SJSA1 (cell line): ENCODE measurements around the gene FREY1. TPM values are rescaled to one million over a fixed set of nuclear protein-coding genes. Genes with fewer than 3 reads are reported as not detected.

Experiments used
- DNase-seq, 2 experiments: peaks; one replicate each; pipeline ENCODE4 v3.0.0-alpha.2; 2015 to 2020; ENCODE audit warnings: low spot score in 2 of 2, low read depth in 1 of 2
- H3K27ac ChIP-seq: fragments of 250-450 bp; sonication (Bioruptor Pico); 2 replicates; pipeline ENCODE4 v1.5.1; 2020; ENCODE audit warnings: mild to moderate bottlenecking, moderate library complexity
- H3K27me3 ChIP-seq: fragments of 250-450 bp; sonication (Bioruptor Pico); replicated peaks from 2 replicates; pipeline ENCODE4 v1.5.1; 2020; ENCODE audit warnings: mild to moderate bottlenecking, moderate library complexity
- H3K36me3 ChIP-seq: fragments of 250-450 bp; sonication (Bioruptor Pico); 2 replicates; pipeline ENCODE4 v1.5.1; 2020; ENCODE audit warnings: mild to moderate bottlenecking
- H3K4me1 ChIP-seq: fragments of 250-450 bp; sonication (Bioruptor Pico); replicated peaks from 2 replicates; pipeline ENCODE4 v1.6.1; 2021; ENCODE audit warnings: mild to moderate bottlenecking
- H3K4me3 ChIP-seq: fragments of 250-450 bp; sonication (Bioruptor Pico); 2 replicates; pipeline ENCODE4 v1.5.1; 2020; ENCODE audit warnings: mild to moderate bottlenecking
- H3K9me3 ChIP-seq: fragments of 250-450 bp; sonication (Bioruptor Pico); replicated peaks from 2 replicates; pipeline ENCODE4 v1.5.1; 2020; ENCODE audit warnings: mild to moderate bottlenecking
- total RNA-seq: library from RNA; depleted of rRNA; stranded (reverse); fragments of >200 nt; shearing (Covaris generic); gene quantifications from 2 replicates; pipeline ENCODE4 v1.2.3, GENCODE V29; 2014; rRNA removed

The FREY1 gene, protein sequence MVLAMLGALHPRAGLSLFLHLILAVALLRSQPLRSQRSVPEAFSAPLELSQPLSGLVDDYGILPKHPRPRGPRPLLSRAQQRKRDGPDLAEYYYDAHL
- 0.21 TPM in 1 of 2 replicates, not detected in the other for total RNA-seq

- Histone ChIP-seq H3K27me3 (no peaks in the 10 kb centered on the region), H3K4me3 (no peak within 1 kb of the TSS), H3K36me3 (peaks cover 32% of the 10 kb centered on the region), H3K27ac (no peak within 1 kb of the TSS), H3K4me1 (no peaks in the 10 kb centered on the region), H3K9me3 (no peaks in the 10 kb centered on the region)
- no peak for DNase-seq
Observed at GRCh38 chr11:45906965-45907611, at the start of gene FREY1. TSS of gene FREY1 (minus strand) at chr11:45907271. CDS start at chr11:45907245, 26 bp downstream.

DNA sequence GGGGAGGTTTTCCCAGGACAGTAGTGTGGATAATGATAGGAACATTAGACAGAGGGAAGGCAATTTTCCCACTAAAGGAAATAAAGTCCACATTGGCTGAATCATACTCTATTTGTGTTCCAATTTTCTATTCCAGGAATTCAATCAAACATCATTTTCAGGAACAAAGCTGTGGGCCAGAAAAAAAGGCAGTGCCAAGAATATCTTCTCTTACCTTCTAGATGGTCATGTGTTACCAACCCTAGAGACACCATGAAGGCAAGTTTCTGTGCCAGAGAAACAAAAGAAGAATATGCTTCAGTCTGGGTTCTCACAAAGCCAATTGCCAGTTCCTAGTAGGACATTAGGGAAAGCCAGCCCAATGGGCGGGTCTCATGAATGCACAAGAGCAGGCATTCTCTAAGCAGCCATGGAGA lies 42.9 kb upstream of the FREY1 start:
- no peak for DNase-seq
- Histone ChIP-seq H3K27me3 (no peaks in the 10 kb centered on the region), H3K9me3 (no peaks in the 10 kb centered on the region), H3K4me3 (no peak overlapping the region), H3K36me3 (peaks cover 27% of the 10 kb centered on the region; the same call in 1 of the 2 replicates), H3K27ac (no peak overlapping the region), H3K4me1 (no peaks in the 10 kb centered on the region)

GRCh38 chr11:45948356-45948755 lies 41.3 kb upstream of the FREY1 start:
- peaks cover 27% of the 10 kb centered on the region; the same call in 1 of the 2 replicates for H3K36me3 ChIP-seq
- no peaks in the 10 kb centered on the region for H3K4me1 ChIP-seq
- H3K27ac ChIP-seq, result no peak overlapping the region
- no peak overlapping the region for H3K4me3 ChIP-seq
- DNase-seq, result no peak
- no peaks in the 10 kb centered on the region for H3K27me3 ChIP-seq
- H3K9me3 ChIP-seq, result no peaks in the 10 kb centered on the region

GRCh38 chr11:45947885-45948284 lies 40.8 kb upstream of the FREY1 start:
- no peak for DNase-seq
- H3K27me3 ChIP-seq, result no peaks in the 10 kb centered on the region
- H3K4me1 ChIP-seq, result no peaks in the 10 kb centered on the region
- peaks cover 27% of the 10 kb centered on the region; the same call in 1 of the 2 replicates for H3K36me3 ChIP-seq
- H3K27ac ChIP-seq, result no peak overlapping the region
- no peaks in the 10 kb centered on the region for H3K9me3 ChIP-seq
- no peak overlapping the region for H3K4me3 ChIP-seq

DNA sequence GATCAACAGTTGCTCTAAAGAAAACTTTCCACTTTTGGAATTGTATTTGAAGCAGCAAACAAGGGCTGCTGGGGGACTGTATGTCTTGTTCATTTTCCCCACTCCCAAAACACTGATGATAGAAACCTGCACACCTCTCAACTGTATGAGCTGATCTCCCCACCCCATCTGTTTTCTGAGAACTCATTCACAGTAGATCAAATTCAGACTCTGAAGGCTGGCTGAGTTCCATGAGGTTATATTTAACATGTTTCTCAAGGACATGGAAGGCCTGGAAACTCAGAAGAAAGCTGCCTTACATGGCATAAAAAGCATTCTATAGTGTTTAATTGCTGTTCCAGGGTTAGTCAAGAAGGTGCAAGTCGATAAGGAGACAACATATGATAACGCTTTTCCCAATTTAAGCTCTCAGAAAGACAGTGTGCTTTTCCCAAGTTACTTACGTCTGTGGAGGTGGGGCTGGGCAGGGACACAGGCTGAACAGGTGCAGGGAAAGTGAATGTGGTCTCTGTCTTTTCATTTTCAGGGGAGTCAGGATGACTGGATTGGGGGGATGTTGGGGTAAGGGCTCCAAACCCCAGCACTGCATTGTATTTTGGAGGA lies 38.4 kb upstream of the FREY1 start:
- DNase-seq, result no peak
- H3K4me3 ChIP-seq, result no peak overlapping the region
- H3K27me3 ChIP-seq, result no peaks in the 10 kb centered on the region
- H3K9me3 ChIP-seq, result no peaks in the 10 kb centered on the region
- H3K36me3 ChIP-seq, result peaks cover 27% of the 10 kb centered on the region; the same call in 1 of the 2 replicates
- H3K27ac ChIP-seq, result no peak overlapping the region
- H3K4me1 ChIP-seq, result no peaks in the 10 kb centered on the region

- Histone ChIP-seq H3K4me3 (no peak overlapping the region), H3K9me3 (no peaks in the 10 kb centered on the region), H3K27me3 (no peaks in the 10 kb centered on the region), H3K27ac (no peak overlapping the region), H3K36me3 (peaks cover 13% of the 10 kb centered on the region; the same call in 1 of the 2 replicates), H3K4me1 (no peaks in the 10 kb centered on the region)
- no peak for DNase-seq
Observed at GRCh38 chr11:45942381-45942780, 35.3 kb upstream of the FREY1 start.

GRCh38 chr11:45941285-45941684 lies 34.2 kb upstream of the FREY1 start:
- Histone ChIP-seq H3K9me3 (no peaks in the 10 kb centered on the region), H3K36me3 (peaks cover 7% of the 10 kb centered on the region; the same call in 1 of the 2 replicates), H3K27ac (no peak overlapping the region), H3K27me3 (no peaks in the 10 kb centered on the region), H3K4me1 (no peaks in the 10 kb centered on the region), H3K4me3 (no peak overlapping the region)
- DNase-seq, result no peak

GRCh38 chr11:45939836-45940235 lies 32.8 kb upstream of the FREY1 start:
- no peak overlapping the region for H3K27ac ChIP-seq
- no peaks in the 10 kb centered on the region for H3K4me1 ChIP-seq
- H3K9me3 ChIP-seq, result no peaks in the 10 kb centered on the region
- H3K27me3 ChIP-seq, result no peaks in the 10 kb centered on the region
- no peak overlapping the region for H3K4me3 ChIP-seq
- DNase-seq, result no peak
- peaks cover 10% of the 10 kb centered on the region; the same call in 1 of the 2 replicates for H3K36me3 ChIP-seq

DNA sequence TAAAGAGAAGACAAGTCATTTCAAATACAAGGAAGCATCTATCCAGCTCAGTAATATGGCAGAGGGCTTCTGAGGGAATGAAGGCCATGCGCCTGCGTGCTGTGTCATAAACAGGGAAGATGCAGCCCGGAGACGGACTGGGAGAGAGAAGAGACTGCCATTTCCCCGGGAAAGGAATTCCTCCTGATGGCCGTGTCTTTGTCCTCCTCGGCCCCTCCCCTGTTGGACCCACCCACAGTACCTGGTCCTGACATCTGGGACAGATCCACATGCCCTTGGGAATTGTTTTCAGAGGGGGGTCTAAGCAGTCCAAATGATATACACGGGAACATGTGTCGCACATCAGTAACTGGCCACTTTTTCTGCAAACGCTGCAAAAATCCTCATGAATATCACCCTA lies 30.8 kb upstream of the FREY1 start:
- Histone ChIP-seq H3K36me3 (peaks cover 16% of the 10 kb centered on the region; the same call in 1 of the 2 replicates), H3K9me3 (no peaks in the 10 kb centered on the region), H3K4me1 (no peaks in the 10 kb centered on the region), H3K27ac (no peak overlapping the region), H3K27me3 (no peaks in the 10 kb centered on the region), H3K4me3 (no peak overlapping the region)
- DNase-seq, result no peak

DNA sequence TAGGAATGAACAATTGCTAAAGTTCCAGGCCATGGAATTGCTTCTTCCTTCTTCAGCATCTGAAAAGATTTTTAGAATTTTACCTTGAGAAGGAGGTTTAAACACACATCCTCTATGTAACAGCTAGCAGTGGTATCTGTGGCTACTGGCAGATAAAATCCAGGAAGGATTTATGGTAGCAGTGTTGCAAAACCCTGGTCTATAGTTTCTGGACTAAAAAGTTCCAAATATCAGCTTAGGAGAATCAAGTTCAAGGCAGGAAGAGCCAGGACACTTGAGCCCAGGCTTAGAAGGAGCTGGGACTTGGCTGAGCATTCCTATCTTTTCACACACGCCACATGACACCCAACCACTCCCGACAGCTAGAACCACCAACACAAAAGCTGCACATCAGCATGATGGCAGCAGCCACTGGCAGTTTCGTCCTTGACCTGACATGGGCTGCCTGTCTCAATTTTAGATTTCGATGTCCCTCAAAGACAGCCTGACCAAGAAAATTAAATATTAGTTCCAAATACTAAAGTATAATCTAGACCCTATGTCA lies 29.5 kb upstream of the FREY1 start:
- H3K9me3 ChIP-seq, result no peaks in the 10 kb centered on the region
- no peak overlapping the region for H3K27ac ChIP-seq
- H3K4me3 ChIP-seq, result no peak overlapping the region
- DNase-seq, result no peak
- H3K4me1 ChIP-seq, result no peaks in the 10 kb centered on the region
- H3K36me3 ChIP-seq, result peaks cover 22% of the 10 kb centered on the region; the same call in 1 of the 2 replicates
- no peaks in the 10 kb centered on the region for H3K27me3 ChIP-seq

DNA sequence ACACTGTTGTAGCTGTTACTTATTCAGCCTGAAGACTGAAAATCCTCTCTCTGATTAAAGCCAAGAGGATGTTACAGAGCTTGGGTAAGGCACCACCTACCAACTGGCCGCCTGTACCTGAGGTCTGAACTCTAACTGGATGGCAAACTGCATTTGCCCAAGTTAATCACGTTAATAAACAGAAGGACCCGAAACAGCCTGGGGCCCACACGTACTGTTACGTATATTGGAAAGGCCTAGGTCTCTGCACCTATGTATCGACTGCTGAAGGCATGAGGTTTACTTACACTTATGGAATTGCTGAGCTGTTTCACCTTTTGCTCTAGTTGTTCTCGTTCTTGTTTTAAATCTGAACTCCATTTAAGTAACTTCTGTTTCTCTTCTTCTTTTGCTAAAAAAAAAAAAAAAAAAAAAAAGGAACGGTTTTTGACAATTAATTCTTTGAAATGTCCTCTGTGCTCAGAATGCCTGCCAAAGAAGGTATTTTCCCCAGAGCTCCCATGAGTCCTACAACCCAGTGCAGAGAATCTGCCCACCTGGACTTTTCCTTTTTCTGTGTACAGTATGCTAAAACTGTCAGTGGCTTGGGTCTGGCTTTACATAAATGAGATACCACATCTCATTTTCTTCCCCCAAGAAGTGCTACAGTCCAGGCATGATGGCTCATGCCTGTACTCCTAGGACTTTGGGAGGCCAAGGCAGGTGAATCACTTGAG lies 28.4 kb upstream of the FREY1 start:
- Histone ChIP-seq H3K4me1 (no peaks in the 10 kb centered on the region), H3K36me3 (peaks cover 23% of the 10 kb centered on the region; the same call in 1 of the 2 replicates), H3K27me3 (no peaks in the 10 kb centered on the region), H3K27ac (no peak overlapping the region), H3K4me3 (no peak overlapping the region), H3K9me3 (no peaks in the 10 kb centered on the region)
- no peak for DNase-seq

- no peaks in the 10 kb centered on the region for H3K9me3 ChIP-seq
- DNase-seq, result no peak
- no peaks in the 10 kb centered on the region for H3K4me1 ChIP-seq
- H3K4me3 ChIP-seq, result no peak overlapping the region
- H3K27me3 ChIP-seq, result no peaks in the 10 kb centered on the region
- peaks cover 23% of the 10 kb centered on the region; the same call in 1 of the 2 replicates for H3K36me3 ChIP-seq
- H3K27ac ChIP-seq, result no peak overlapping the region
Observed at GRCh38 chr11:45934580-45935318, 27.7 kb upstream of the FREY1 start.
